ENCODE data around the gene AADACL4. TPM values are rescaled to one million over a fixed set of nuclear protein-coding genes. Genes with fewer than 3 reads are reported as not detected.

The AADACL4 gene
- not detected for polyA plus RNA-seq (2013, experiment 1 of 2)
- polyA plus RNA-seq (2013, experiment 2 of 2): not detected

- H3K23ac ChIP-seq (ENCODE audit: low read length): no peak within 1 kb of the TSS
- no peak for DNase-seq
- no peak within 1 kb of the TSS for H3K56ac ChIP-seq (ENCODE audit: low read length)
- H2BK120ac ChIP-seq (ENCODE audit: low read depth, low read length): no peak within 1 kb of the TSS
- H3K4me1 ChIP-seq (ENCODE audit: control insufficient read depth, low read depth, low read length): no peaks in the 10 kb centered on the region
- no peaks in the 10 kb centered on the region for H3K36me3 ChIP-seq (ENCODE audit: control insufficient read depth, insufficient read depth, low read length)
- no peak within 1 kb of the TSS for H3K18ac ChIP-seq (ENCODE audit: low read length)
- no peak within 1 kb of the TSS for H4K8ac ChIP-seq (ENCODE audit: low read depth, low read length)
- no peak within 1 kb of the TSS for H2BK5ac ChIP-seq (ENCODE audit: low read length)
- H3K79me2 ChIP-seq (ENCODE audit: control insufficient read depth, insufficient read depth, low read length): no peaks in the 10 kb centered on the region
- H3K4me3 ChIP-seq (ENCODE audit: low read length): no peak within 1 kb of the TSS
- H3K9ac ChIP-seq (ENCODE audit: low read length): no peak within 1 kb of the TSS
- H3K4ac ChIP-seq (ENCODE audit: low read depth, low read length): no peak within 1 kb of the TSS
- no peak within 1 kb of the TSS for H3K4me2 ChIP-seq (ENCODE audit: low read length)
- no peak within 1 kb of the TSS for H3K27ac ChIP-seq (ENCODE audit: low read depth, low read length)
- no peak within 1 kb of the TSS for H2AK5ac ChIP-seq (ENCODE audit: low read length)
- no CpG with 5 or more reads among the region's 7 CpGs for WGBS (ENCODE audit: extremely low coverage, insufficient coverage, low lambda C conversion rate)
- H4K5ac ChIP-seq (ENCODE audit: low read length): no peak within 1 kb of the TSS
- H3K79me1 ChIP-seq (ENCODE audit: low read length): no peaks in the 10 kb centered on the region
- H3K27me3 ChIP-seq (ENCODE audit: insufficient read depth, low read length, poor library complexity): no peaks in the 10 kb centered on the region
- no peak within 1 kb of the TSS for H2BK15ac ChIP-seq (replicated peaks; ENCODE audit: low read depth)
Measured at GRCh38 chr1:12643785-12644184, at the start of gene AADACL4. Gene AADACL4, plus strand, starts transcription at chr1:12644085. Its CDS starts 462 bp downstream, at chr1:12644547.

- Histone ChIP-seq H3K9ac (ENCODE audit: low read length) (peak overlapping the region; percentile 61), H2BK120ac (ENCODE audit: low read depth, low read length) (no peak overlapping the region), H3K56ac (ENCODE audit: low read length) (peak overlapping the region; percentile 59), H3K4me2 (ENCODE audit: low read length) (peak overlapping the region; percentile 37), H4K5ac (ENCODE audit: low read length) (no peak overlapping the region), H3K79me2 (ENCODE audit: control insufficient read depth, insufficient read depth, low read length) (no peaks in the 10 kb centered on the region), H3K18ac (ENCODE audit: low read length) (no peak overlapping the region), H3K27me3 (ENCODE audit: insufficient read depth, low read length, poor library complexity) (no peaks in the 10 kb centered on the region), H3K79me1 (ENCODE audit: low read length) (no peaks in the 10 kb centered on the region), H3K4ac (ENCODE audit: low read depth, low read length) (no peak overlapping the region), H2BK15ac (replicated peaks; ENCODE audit: low read depth) (no peak overlapping the region), H3K27ac (ENCODE audit: low read depth, low read length) (no peak overlapping the region), H2BK5ac (ENCODE audit: low read length) (no peak overlapping the region), H2AK5ac (ENCODE audit: low read length) (no peak overlapping the region), H3K4me3 (ENCODE audit: low read length) (no peak overlapping the region), H3K36me3 (ENCODE audit: control insufficient read depth, insufficient read depth, low read length) (no peaks in the 10 kb centered on the region), H4K8ac (ENCODE audit: low read depth, low read length) (no peak overlapping the region), H3K23ac (ENCODE audit: low read length) (no peak overlapping the region), H3K4me1 (ENCODE audit: control insufficient read depth, low read depth, low read length) (no peaks in the 10 kb centered on the region)
- no CpG with 5 or more reads among the region's 6 CpGs for WGBS (ENCODE audit: extremely low coverage, insufficient coverage, low lambda C conversion rate)
- DNase-seq: no peak
Measured at GRCh38 chr1:12594490-12594889, 49.4 kb upstream of the AADACL4 start.

- Histone ChIP-seq H4K8ac (ENCODE audit: low read depth, low read length) (no peak overlapping the region), H4K5ac (ENCODE audit: low read length) (no peak overlapping the region), H3K18ac (ENCODE audit: low read length) (peak overlapping the region; percentile 34), H3K27ac (ENCODE audit: low read depth, low read length) (no peak overlapping the region), H3K79me2 (ENCODE audit: control insufficient read depth, insufficient read depth, low read length) (no peaks in the 10 kb centered on the region), H2AK5ac (ENCODE audit: low read length) (no peak overlapping the region), H3K56ac (ENCODE audit: low read length) (peak overlapping the region; percentile 59), H3K4ac (ENCODE audit: low read depth, low read length) (no peak overlapping the region), H3K36me3 (ENCODE audit: control insufficient read depth, insufficient read depth, low read length) (no peaks in the 10 kb centered on the region), H3K9ac (ENCODE audit: low read length) (peak overlapping the region; percentile 61), H3K4me1 (ENCODE audit: control insufficient read depth, low read depth, low read length) (no peaks in the 10 kb centered on the region), H3K23ac (ENCODE audit: low read length) (no peak overlapping the region), H2BK5ac (ENCODE audit: low read length) (no peak overlapping the region), H3K4me3 (ENCODE audit: low read length) (peak overlapping the region; percentile 2), H3K27me3 (ENCODE audit: insufficient read depth, low read length, poor library complexity) (no peaks in the 10 kb centered on the region), H3K4me2 (ENCODE audit: low read length) (peak overlapping the region; percentile 70), H3K79me1 (ENCODE audit: low read length) (no peaks in the 10 kb centered on the region), H2BK15ac (replicated peaks; ENCODE audit: low read depth) (no peak overlapping the region), H2BK120ac (ENCODE audit: low read depth, low read length) (no peak overlapping the region)
- peak; percentile 65 for DNase-seq
- no CpG with 5 or more reads among the region's 47 CpGs for WGBS (ENCODE audit: extremely low coverage, insufficient coverage, low lambda C conversion rate)
Measured at GRCh38 chr1:12594966-12595756, 48.7 kb upstream of the AADACL4 start.

GRCh38 chr1:12595757-12596006 is 48.2 kb upstream of the AADACL4 start:
- no peak overlapping the region for H2BK15ac ChIP-seq (replicated peaks; ENCODE audit: low read depth)
- no peaks in the 10 kb centered on the region for H3K27me3 ChIP-seq (ENCODE audit: insufficient read depth, low read length, poor library complexity)
- H3K4ac ChIP-seq (ENCODE audit: low read depth, low read length): no peak overlapping the region
- no peaks in the 10 kb centered on the region for H3K4me1 ChIP-seq (ENCODE audit: control insufficient read depth, low read depth, low read length)
- H2BK5ac ChIP-seq (ENCODE audit: low read length): no peak overlapping the region
- no peak overlapping the region for H3K23ac ChIP-seq (ENCODE audit: low read length)
- H2AK5ac ChIP-seq (ENCODE audit: low read length): no peak overlapping the region
- no peak overlapping the region for H4K5ac ChIP-seq (ENCODE audit: low read length)
- H3K4me3 ChIP-seq (ENCODE audit: low read length): no peak overlapping the region
- H4K8ac ChIP-seq (ENCODE audit: low read depth, low read length): no peak overlapping the region
- no peaks in the 10 kb centered on the region for H3K36me3 ChIP-seq (ENCODE audit: control insufficient read depth, insufficient read depth, low read length)
- H3K79me2 ChIP-seq (ENCODE audit: control insufficient read depth, insufficient read depth, low read length): no peaks in the 10 kb centered on the region
- WGBS (ENCODE audit: extremely low coverage, insufficient coverage, low lambda C conversion rate): no CpG with 5 or more reads among the region's 18 CpGs
- no peak overlapping the region for H3K9ac ChIP-seq (ENCODE audit: low read length)
- H3K27ac ChIP-seq (ENCODE audit: low read depth, low read length): no peak overlapping the region
- no peaks in the 10 kb centered on the region for H3K79me1 ChIP-seq (ENCODE audit: low read length)
- H3K4me2 ChIP-seq (ENCODE audit: low read length): peak overlapping the region; percentile 70
- H3K56ac ChIP-seq (ENCODE audit: low read length): peak overlapping the region; percentile 56
- H2BK120ac ChIP-seq (ENCODE audit: low read depth, low read length): no peak overlapping the region
- DNase-seq: no peak
- peak overlapping the region; percentile 34 for H3K18ac ChIP-seq (ENCODE audit: low read length)

GRCh38 chr1:12596007-12596821 is 47.7 kb upstream of the AADACL4 start:
- Histone ChIP-seq H4K8ac (ENCODE audit: low read depth, low read length) (no peak overlapping the region), H3K27ac (ENCODE audit: low read depth, low read length) (no peak overlapping the region), H4K5ac (ENCODE audit: low read length) (no peak overlapping the region), H2BK15ac (replicated peaks; ENCODE audit: low read depth) (no peak overlapping the region), H3K23ac (ENCODE audit: low read length) (no peak overlapping the region), H3K27me3 (ENCODE audit: insufficient read depth, low read length, poor library complexity) (no peaks in the 10 kb centered on the region), H3K4me3 (ENCODE audit: low read length) (no peak overlapping the region), H3K4me2 (ENCODE audit: low read length) (peak overlapping the region; percentile 46), H3K4ac (ENCODE audit: low read depth, low read length) (no peak overlapping the region), H3K79me2 (ENCODE audit: control insufficient read depth, insufficient read depth, low read length) (no peaks in the 10 kb centered on the region), H2BK5ac (ENCODE audit: low read length) (no peak overlapping the region), H3K18ac (ENCODE audit: low read length) (no peak overlapping the region), H3K36me3 (ENCODE audit: control insufficient read depth, insufficient read depth, low read length) (no peaks in the 10 kb centered on the region), H3K79me1 (ENCODE audit: low read length) (no peaks in the 10 kb centered on the region), H2AK5ac (ENCODE audit: low read length) (no peak overlapping the region), H3K9ac (ENCODE audit: low read length) (no peak overlapping the region), H3K56ac (ENCODE audit: low read length) (no peak overlapping the region), H2BK120ac (ENCODE audit: low read depth, low read length) (no peak overlapping the region), H3K4me1 (ENCODE audit: control insufficient read depth, low read depth, low read length) (no peaks in the 10 kb centered on the region)
- peak; percentile 89 for DNase-seq
- no CpG with 5 or more reads among the region's 39 CpGs for WGBS (ENCODE audit: extremely low coverage, insufficient coverage, low lambda C conversion rate)
